Coronary artery (tissue), 2 donors: ENCODE measurements around the gene STUB1.

Experiments used
- DNase-seq: peaks from one replicate; pipeline ENCODE4 v3.0.0-alpha.2; 2017; ENCODE audit warnings: low spot score
- H3K27ac ChIP-seq, 2 donors: fragments of 200-600 bp; sonication (generic); one replicate each; pipeline ENCODE4 v1.5.1; 2016 to 2019
- H3K4me3 ChIP-seq: fragments of 200-600 bp; sonication (generic); 2 replicates; pipeline ENCODE4 v1.5.1; 2016; ENCODE audit warnings: mild to moderate bottlenecking, moderate library complexity
- TF ChIP-seq, protein P1 (sequence below): fragments of 200-600 bp; sonication (generic); IDR thresholded peaks from one replicate; pipeline ENCODE4 v1.5.1; 2019; ENCODE audit warnings: antibody characterized with exemption

STUB1 gene

DNA sequence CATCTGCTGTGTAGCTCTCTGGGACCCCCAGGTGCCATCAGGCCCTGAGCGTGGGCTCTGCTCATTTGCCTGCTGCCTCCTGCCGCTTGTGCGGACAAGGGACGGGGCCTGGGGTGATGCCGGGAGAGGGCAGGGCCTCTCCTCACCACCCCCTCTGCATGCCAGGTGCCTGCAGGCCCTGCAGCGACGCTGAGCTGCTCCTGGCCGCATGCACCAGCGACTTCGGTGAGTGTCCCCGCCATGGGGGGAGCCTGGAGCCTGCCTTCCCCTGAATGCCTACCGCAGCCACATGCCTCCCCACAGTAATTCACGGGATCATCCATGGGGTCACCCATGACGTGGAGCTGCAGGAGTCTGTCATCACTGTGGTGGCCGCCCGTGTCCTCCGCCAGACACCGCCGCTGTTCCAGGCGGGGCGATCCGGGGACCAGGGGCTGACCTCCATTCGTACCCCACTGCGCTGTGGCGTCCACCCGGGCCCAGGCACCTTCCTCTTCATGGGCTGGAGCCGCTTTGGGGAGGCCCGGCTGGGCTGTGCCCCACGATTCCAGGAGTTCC lies 36.6 kb downstream of the STUB1 start:
- Histone ChIP-seq H3K27ac (no peak overlapping the region), H3K4me3 (peak overlapping the region; percentile 85)
- no peak for DNase-seq
- TF ChIP-seq, protein P1, sequence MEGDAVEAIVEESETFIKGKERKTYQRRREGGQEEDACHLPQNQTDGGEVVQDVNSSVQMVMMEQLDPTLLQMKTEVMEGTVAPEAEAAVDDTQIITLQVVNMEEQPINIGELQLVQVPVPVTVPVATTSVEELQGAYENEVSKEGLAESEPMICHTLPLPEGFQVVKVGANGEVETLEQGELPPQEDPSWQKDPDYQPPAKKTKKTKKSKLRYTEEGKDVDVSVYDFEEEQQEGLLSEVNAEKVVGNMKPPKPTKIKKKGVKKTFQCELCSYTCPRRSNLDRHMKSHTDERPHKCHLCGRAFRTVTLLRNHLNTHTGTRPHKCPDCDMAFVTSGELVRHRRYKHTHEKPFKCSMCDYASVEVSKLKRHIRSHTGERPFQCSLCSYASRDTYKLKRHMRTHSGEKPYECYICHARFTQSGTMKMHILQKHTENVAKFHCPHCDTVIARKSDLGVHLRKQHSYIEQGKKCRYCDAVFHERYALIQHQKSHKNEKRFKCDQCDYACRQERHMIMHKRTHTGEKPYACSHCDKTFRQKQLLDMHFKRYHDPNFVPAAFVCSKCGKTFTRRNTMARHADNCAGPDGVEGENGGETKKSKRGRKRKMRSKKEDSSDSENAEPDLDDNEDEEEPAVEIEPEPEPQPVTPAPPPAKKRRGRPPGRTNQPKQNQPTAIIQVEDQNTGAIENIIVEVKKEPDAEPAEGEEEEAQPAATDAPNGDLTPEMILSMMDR: no peak

DNA sequence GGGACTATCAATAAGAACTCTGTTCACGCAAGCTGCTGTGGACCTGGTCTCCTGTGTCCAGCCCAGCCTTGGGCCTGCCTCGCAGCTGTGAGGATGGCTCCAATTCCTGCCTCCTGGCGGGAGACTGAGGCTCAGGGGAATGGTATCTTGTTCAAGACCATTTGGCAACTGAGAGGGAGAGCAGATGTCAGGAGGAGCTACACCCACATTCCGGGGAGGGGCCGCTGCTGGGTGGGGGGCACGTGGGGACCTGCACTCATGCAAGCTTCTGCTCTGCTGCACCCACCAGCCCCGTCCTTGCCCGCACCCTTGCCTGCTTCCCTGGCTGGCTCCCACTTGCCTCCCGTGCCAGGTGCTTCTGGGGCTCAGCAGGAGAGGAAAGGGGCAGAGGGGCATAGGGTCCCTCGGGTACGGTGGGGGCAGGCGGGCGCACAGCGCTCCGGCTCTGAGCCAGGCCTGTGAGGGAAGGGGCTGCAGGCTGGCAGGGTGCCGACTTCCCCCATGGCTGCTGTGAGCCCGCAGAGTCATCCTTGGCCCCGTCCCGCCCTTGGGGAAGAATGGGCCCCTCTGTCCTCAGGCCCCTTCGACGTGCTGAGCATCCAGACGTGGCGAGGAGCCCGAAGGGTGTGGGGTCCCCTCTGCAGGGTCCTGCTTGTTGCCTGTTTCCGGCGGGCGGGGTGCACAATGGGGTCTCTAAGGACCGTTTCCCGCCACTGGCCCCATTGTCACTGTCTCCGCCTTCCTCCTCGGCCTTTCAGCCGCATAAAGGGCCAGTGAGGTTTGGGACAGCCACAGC lies 37.4 kb downstream of the STUB1 start:
- H3K27ac ChIP-seq: no peak overlapping the region
- TF ChIP-seq, protein P1: no peak
- H3K4me3 ChIP-seq: no peak overlapping the region
- DNase-seq: no peak

DNA sequence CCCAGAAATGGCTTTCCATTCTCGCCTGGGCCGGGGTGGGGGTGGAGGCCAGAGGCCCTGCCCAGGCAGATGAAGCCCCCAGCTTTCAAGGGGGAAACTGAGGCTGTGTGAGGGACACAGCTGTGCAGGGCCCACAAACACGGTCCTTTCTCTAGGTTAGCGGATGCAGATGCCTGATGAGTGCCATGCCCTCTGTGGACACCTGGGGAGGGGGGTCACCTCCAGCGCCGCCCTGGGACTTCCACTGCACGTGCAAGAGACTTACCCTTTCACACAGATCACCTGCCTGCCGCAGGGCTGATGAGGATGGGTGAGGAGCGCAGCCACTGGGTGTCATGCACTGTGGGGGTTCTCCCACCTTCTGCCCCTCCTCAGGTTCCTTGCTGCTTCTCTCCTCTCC lies 38.2 kb downstream of the STUB1 start:
- TF ChIP-seq, protein P1: no peak
- DNase-seq: no peak
- H3K27ac ChIP-seq: no peak overlapping the region
- H3K4me3 ChIP-seq: no peak overlapping the region

DNA sequence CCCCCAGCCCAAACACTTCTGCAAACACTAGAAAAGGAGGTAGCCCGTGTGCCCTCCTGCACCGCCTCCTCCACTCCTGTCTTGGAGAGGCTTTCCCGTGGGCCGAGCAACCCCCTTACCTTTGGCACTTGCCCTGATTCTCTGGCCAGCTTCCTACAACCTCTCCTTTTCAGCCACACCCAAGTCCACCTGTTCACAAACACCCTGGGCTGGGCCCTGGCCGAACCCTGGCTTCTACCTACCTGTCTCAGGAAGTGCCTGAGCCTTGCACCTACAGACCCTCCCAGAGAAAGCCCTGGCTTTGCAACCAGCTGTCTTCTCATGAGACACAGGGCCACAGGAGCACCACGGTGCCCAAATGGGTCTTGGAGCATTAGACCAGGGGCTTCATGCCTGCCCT lies 38.7 kb downstream of the STUB1 start:
- TF ChIP-seq, protein P1: no peak
- Histone ChIP-seq H3K27ac (no peak overlapping the region), H3K4me3 (no peak overlapping the region)
- DNase-seq: no peak

DNA sequence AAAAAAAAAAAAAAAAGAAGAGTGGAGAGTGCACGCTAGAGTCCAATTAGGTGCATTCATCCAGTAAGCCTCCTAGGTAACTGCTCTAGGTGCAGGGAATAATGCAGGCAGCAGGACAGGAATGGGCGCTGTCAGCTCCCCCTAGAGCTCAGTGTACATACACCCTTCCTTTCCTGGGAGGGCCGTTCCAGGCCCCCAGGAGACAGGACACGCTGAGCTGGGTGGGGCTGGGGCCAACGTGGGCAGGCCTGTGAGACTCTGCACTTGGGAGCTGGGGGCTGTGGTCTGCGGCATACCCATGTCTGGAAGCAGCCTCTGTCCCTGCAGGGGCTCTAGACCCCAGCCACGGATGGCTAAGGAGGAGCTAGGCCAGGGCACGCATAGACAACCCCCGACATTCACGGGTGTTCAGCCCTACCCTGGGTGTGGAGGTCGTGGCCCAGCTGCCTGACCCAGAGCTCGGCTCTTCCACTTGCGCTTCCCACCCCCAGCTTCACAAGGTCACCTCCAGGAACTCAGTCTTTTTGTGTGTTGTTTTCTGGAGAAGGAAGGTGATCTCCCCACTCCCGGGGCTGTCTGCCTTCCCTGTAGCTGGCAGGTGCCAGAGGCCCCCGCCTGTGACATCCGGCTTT lies 39.7 kb downstream of the STUB1 start:
- TF ChIP-seq, protein P1: no peak
- Histone ChIP-seq H3K27ac (peak overlapping the region; percentile 68 to 93), H3K4me3 (peak overlapping the region; percentile 95)
- no peak for DNase-seq

DNA sequence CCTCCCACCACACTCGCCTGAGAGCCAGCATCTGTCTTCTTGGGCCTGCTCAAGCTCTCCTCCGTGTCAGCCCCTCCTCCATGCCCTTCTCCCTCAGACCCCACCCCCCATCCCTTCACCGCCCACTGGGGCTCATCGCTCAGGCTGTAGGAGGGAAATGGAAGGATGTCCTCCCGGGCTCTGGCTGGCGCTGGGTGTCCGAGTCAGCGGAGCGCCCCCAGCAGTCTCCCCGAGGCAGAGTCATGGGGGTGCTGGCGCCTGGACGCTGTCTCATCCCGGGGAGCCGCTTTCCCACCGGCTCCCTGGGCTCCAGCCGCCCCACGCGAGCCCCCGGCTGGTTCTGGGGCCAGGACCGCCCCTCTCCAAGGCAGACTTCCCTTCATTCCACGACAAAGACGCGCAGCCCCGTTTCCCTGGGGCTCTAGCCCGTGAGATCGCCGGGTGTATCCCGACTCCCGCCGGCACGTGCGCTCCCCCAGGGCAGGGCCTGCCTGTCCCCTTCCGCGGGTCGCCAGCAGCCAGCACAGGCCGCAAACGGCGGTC lies 40.3 kb downstream of the STUB1 start:
- DNase-seq: no peak
- peak overlapping the region; percentile 95 for H3K4me3 ChIP-seq
- TF ChIP-seq, protein P1: no peak
- H3K27ac ChIP-seq: peak overlapping the region; percentile 68 to 93
